Suprapubic skin (tissue), 4 donors: ENCODE data around the gene PIGL. TPM values are rescaled to one million over a fixed set of nuclear protein-coding genes. Genes with fewer than 3 reads are reported as not detected.

Experiments
- DNase-seq, 2 donors: peaks; one replicate each; pipeline ENCODE4 v3.0.0-alpha.2; 2019; ENCODE audit warnings: low spot score in 2 of 2
- H3K27ac ChIP-seq: fragments of 200-600 bp; sonication (generic); one replicate; pipeline ENCODE4 v1.5.1; 2019
- H3K27me3 ChIP-seq: fragments of 200-600 bp; sonication (generic); one replicate; pipeline ENCODE4 v1.5.1; 2019
- H3K36me3 ChIP-seq: fragments of 200-600 bp; sonication (generic); one replicate; pipeline ENCODE4 v1.5.1; 2019
- H3K4me1 ChIP-seq: fragments of 200-600 bp; sonication (generic); one replicate; pipeline ENCODE4 v1.5.1; 2019
- H3K4me3 ChIP-seq: fragments of 200-600 bp; sonication (generic); one replicate; pipeline ENCODE4 v1.5.1; 2019; ENCODE audit warnings: mild to moderate bottlenecking
- H3K9me3 ChIP-seq: fragments of 200-600 bp; sonication (generic); one replicate; pipeline ENCODE4 v1.5.1; 2019
- EP300 ChIP-seq: sonication (generic); formaldehyde crosslinking; IDR thresholded peaks from one replicate; pipeline ENCODE4 v1.6.1; 2017; ENCODE audit warnings: antibody characterized with exemption
- POLR2A ChIP-seq, 2 donors: fragments of 450-650 bp; IDR thresholded peaks; one replicate each; pipeline ENCODE4 v1.6.1; 2017; ENCODE audit warnings: antibody characterized with exemption in 2 of 2, mild to moderate bottlenecking in 2 of 2, moderate library complexity in 2 of 2
- POLR2AphosphoS5 ChIP-seq, 3 donors: sonication (generic); formaldehyde crosslinking; IDR thresholded peaks; one replicate each; pipeline ENCODE4 v1.6.1; 2017; ENCODE audit warnings: antibody characterized with exemption in 3 of 3
- WGBS: methylation state at CpG from one replicate; pipeline ENCODE4 v1.1.5; 2018; 5-methylcytosine and 5-hydroxymethylcytosine counted together
- total RNA-seq, 4 donors: library from RNA; depleted of rRNA; stranded (reverse); fragments of >200 nt; gene quantifications; one replicate each; pipeline ENCODE4 v1.1.0, GENCODE V29; 2016
- TF ChIP-seq, protein P1 (sequence below), 2 donors: fragments of 200-600 bp in 1 of 2; fragments of 450-650 bp in 1 of 2; sonication (generic) in 1 of 2; IDR thresholded peaks; one replicate each; pipeline ENCODE4 v1.5.1; 2016 to 2019; ENCODE audit warnings: antibody characterized with exemption in 2 of 2, mild to moderate bottlenecking in 1 of 2, moderate library complexity in 1 of 2

The PIGL gene
- total RNA-seq, 4 donors from 2014 or later: 59.5 to 287 (median 76.6) TPM

DNA sequence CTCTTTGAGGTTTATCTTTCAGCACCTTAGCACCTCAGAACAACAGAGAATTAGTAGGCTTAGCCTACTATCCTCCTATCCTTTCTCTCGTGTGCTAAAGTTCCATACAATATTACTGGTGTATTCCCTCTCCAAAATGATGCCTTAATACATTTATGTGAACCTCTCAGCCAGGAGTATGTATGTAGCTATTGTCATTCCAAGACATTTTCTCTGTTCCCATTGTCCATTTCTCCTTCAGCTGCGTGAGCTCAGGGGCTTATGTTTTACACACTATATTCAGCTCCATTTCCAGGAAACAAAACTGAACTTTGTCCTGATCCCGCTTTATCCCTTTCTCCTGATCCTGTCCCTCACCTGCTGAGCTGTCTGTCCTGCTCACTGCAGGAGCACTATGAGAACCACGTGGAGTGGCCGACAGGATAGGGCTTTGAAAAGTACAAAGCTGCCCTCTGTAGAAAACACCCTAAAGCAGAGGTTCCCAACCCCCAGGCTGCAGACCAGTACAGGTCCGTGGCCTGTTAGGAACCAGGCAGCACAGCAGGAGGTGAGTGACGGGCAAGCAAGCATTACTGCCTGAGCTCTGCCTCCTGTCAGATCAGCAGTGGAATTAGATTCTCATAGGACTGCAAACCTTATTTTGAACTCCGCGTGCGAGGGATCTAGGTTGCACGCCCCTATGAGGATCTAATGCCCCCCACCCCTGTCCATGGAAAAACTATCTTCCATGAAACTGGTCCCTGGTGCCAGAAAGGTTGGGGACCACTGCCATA is 80.5 kb downstream of the PIGL start:
- DNase-seq: no peak
- no peak overlapping the region for H3K4me3 ChIP-seq
- peaks cover 26% of the 10 kb centered on the region for H3K36me3 ChIP-seq
- WGBS: 81% methylated on average over 11 of the region's 11 CpGs
- TF ChIP-seq, protein P1, sequence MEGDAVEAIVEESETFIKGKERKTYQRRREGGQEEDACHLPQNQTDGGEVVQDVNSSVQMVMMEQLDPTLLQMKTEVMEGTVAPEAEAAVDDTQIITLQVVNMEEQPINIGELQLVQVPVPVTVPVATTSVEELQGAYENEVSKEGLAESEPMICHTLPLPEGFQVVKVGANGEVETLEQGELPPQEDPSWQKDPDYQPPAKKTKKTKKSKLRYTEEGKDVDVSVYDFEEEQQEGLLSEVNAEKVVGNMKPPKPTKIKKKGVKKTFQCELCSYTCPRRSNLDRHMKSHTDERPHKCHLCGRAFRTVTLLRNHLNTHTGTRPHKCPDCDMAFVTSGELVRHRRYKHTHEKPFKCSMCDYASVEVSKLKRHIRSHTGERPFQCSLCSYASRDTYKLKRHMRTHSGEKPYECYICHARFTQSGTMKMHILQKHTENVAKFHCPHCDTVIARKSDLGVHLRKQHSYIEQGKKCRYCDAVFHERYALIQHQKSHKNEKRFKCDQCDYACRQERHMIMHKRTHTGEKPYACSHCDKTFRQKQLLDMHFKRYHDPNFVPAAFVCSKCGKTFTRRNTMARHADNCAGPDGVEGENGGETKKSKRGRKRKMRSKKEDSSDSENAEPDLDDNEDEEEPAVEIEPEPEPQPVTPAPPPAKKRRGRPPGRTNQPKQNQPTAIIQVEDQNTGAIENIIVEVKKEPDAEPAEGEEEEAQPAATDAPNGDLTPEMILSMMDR (IDR thresholded peaks at IDR 0.05): no peak
- TF ChIP-seq EP300: no peak
- TF ChIP-seq POLR2A (IDR thresholded peaks at IDR 0.05): no peak
- no peak for TF ChIP-seq POLR2AphosphoS5 (IDR thresholded peaks at IDR 0.05)
- H3K4me1 ChIP-seq: no peaks in the 10 kb centered on the region
- no peaks in the 10 kb centered on the region for H3K27me3 ChIP-seq
- no peak overlapping the region for H3K27ac ChIP-seq
- H3K9me3 ChIP-seq: no peaks in the 10 kb centered on the region

DNA sequence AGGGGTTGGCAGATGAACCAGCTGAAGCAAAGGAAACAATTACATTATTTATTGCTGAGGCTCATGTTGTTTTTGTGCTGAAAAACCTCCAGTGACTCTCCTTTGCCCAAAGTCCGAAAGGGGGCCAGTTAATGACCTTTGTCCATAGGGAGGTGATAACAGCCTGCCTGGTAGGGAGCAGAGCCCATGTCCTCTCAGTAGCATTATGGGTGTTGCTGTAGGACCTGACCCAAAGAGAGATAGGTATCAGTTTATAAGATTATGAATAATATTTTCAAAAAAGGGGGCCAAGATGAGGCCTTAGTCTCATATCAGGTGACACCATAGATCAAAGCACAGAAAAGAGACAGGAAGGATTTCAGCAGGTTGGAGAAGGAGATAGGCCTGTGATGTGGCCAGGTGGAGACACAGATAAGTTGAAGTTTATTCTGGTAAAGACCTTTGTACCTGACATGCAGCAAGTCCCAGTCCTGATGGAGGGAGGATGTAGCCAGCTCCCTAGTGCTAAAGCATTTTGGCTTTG is 81.2 kb downstream of the PIGL start:
- TF ChIP-seq, protein P1 (IDR thresholded peaks at IDR 0.05): no peak
- TF ChIP-seq POLR2A (IDR thresholded peaks at IDR 0.05) (no peak), EP300 (no peak), POLR2AphosphoS5 (IDR thresholded peaks at IDR 0.05) (no peak)
- H3K36me3 ChIP-seq: peaks cover 28% of the 10 kb centered on the region
- 93% methylated on average over 1 of the region's 1 CpG for WGBS
- no peaks in the 10 kb centered on the region for H3K9me3 ChIP-seq
- no peak overlapping the region for H3K4me3 ChIP-seq
- H3K27me3 ChIP-seq: no peaks in the 10 kb centered on the region
- H3K4me1 ChIP-seq: no peaks in the 10 kb centered on the region
- no peak overlapping the region for H3K27ac ChIP-seq
- DNase-seq: no peak

DNA sequence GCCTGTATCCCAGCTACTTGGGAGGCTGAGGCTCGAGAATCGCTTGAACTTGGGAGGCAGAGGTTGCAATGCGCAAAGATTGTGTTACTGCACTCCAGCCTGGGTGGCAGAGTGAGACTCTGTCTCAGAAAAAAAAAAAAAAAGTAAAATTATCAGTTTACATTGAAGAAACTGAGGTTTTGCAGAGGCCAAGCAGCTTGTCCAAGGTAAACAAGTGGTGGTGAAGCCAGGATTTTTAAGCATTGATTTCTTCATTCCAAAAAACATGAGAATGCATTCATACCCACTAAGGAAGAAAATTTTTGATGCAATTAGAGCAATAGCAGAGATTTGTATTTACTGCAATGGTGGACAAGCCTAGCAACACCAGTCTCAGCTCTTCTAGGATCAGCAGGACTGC is 83.5 kb downstream of the PIGL start:
- 98% methylated on average over 3 of the region's 3 CpGs for WGBS
- peaks cover 31% of the 10 kb centered on the region for H3K36me3 ChIP-seq

DNA sequence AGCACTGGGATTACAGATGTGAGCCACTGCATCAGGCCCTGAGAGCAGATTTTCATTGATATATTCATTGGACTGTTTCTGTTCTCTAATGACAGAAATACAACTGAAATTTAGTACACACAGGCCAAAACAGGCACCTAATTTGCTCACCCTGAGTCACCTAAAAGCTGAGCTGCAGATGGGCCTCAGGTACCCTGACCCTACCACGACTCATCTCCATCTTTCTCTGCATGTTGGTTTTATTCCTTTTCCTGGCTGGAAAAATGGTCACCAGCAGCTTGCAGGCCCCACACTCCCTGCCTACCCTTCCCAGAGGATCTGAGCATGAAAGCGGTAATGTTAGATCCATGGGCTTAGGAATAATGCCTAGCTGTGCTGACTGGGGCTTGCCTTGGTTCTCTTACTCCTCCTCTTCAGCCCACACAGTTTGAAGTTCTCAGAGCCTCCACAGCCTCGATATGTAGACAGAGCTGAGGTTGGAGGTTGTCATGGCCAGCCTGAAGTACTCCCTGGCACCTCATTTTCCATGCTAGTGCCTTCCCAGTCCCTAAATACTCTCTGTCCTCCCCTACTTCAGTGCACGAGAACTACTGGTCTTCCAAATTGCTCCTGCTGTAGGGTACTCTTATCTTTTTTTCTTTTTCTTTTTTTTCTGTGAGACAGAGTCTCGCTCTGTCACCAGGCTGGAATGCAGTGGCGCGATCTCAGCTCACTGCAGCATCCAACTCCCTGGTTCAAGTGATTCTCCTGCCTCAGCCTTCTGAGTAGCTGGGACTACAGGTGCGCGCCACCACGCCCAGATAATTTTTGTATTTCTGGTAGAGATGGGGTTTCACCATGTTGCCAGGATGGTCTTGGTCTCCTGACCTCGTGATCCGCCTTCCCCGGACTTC is 85.2 kb downstream of the PIGL start:
- Histone ChIP-seq H3K9me3 (no peaks in the 10 kb centered on the region), H3K4me1 (no peaks in the 10 kb centered on the region), H3K4me3 (no peak overlapping the region), H3K27me3 (no peaks in the 10 kb centered on the region), H3K36me3 (peaks cover 37% of the 10 kb centered on the region), H3K27ac (no peak overlapping the region)
- TF ChIP-seq EP300 (no peak), POLR2AphosphoS5 (IDR thresholded peaks at IDR 0.05) (no peak), POLR2A (IDR thresholded peaks at IDR 0.05) (no peak)
- TF ChIP-seq, protein P1 (IDR thresholded peaks at IDR 0.05): no peak
- 96% methylated on average over 13 of the region's 13 CpGs for WGBS
- no peak for DNase-seq

More for the DNA sequence above, 83.5 kb downstream of the PIGL start:
- H3K4me1 ChIP-seq: no peaks in the 10 kb centered on the region
- H3K9me3 ChIP-seq: no peaks in the 10 kb centered on the region
- TF ChIP-seq EP300 (no peak), POLR2AphosphoS5 (IDR thresholded peaks at IDR 0.05) (no peak), POLR2A (IDR thresholded peaks at IDR 0.05) (no peak)
- TF ChIP-seq, protein P1 (IDR thresholded peaks at IDR 0.05): no peak
- H3K4me3 ChIP-seq: no peak overlapping the region
- no peak overlapping the region for H3K27ac ChIP-seq
- DNase-seq: no peak
- H3K27me3 ChIP-seq: no peaks in the 10 kb centered on the region

DNA sequence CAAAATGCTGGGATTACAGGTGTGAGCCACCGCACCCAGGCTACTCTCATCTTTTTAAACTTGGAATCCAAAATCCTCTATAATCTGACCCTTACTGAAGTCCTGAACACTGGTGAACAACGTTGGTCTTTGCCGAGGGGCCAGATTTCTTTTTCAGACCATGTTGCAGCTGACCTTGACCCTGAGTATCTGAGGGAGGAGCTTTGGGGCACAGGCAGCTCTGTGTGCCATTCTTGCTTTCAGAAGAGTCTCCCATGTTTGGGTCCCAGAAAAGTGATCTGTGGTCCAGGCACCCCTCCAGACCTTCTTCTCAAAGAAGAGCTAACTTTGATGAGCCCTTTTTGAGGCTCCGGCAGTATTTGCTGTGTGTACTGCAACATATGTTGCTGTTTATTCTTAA is 85.8 kb downstream of the PIGL start:
- DNase-seq: no peak
- WGBS: 93% methylated on average over 4 of the region's 4 CpGs
- TF ChIP-seq POLR2A (IDR thresholded peaks at IDR 0.05): no peak
- TF ChIP-seq EP300: no peak
- TF ChIP-seq POLR2AphosphoS5 (IDR thresholded peaks at IDR 0.05): no peak
- TF ChIP-seq, protein P1 (IDR thresholded peaks at IDR 0.05): no peak
- H3K9me3 ChIP-seq: no peaks in the 10 kb centered on the region
- no peak overlapping the region for H3K4me3 ChIP-seq
- H3K27ac ChIP-seq: no peak overlapping the region
- no peaks in the 10 kb centered on the region for H3K4me1 ChIP-seq
- H3K36me3 ChIP-seq: peaks cover 37% of the 10 kb centered on the region
- H3K27me3 ChIP-seq: no peaks in the 10 kb centered on the region
